ENCODE data around the gene RER1. TPM values are rescaled to one million over a fixed set of nuclear protein-coding genes. Genes with fewer than 3 reads are reported as not detected.

The RER1 gene
- total RNA-seq, 1 experiment from 2014 or later = 66.2 TPM

GRCh38 chr1:2375923-2376260 lies 15.7 kb upstream of the RER1 start:
- DNase-seq (ENCODE audit: low spot score) = no peak

DNA sequence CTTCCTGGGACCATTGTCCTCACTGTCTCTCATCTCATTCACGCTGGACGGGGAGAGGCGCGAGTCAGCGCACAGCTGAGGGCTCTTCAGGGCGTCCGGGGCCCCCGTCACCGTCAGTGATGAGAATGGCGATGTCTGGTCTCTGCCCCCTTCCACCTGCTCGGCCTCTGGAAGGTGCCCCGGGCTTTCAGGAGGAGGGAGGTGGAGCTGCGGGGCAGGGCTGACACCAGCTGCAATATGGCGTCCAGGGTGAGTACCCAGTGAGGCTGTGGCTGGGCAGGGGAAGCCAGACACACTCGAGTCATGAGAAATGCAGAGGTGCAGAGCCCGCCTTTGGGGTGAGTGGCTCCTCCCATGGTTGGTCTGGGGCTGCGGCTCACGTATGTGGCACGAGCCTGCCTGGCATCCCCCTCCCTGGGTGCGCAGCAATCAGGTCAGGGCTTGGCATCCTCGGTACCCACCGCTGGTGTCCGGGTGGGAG lies 15.3 kb upstream of the RER1 start:
- no peak for DNase-seq (ENCODE audit: low spot score)

DNA sequence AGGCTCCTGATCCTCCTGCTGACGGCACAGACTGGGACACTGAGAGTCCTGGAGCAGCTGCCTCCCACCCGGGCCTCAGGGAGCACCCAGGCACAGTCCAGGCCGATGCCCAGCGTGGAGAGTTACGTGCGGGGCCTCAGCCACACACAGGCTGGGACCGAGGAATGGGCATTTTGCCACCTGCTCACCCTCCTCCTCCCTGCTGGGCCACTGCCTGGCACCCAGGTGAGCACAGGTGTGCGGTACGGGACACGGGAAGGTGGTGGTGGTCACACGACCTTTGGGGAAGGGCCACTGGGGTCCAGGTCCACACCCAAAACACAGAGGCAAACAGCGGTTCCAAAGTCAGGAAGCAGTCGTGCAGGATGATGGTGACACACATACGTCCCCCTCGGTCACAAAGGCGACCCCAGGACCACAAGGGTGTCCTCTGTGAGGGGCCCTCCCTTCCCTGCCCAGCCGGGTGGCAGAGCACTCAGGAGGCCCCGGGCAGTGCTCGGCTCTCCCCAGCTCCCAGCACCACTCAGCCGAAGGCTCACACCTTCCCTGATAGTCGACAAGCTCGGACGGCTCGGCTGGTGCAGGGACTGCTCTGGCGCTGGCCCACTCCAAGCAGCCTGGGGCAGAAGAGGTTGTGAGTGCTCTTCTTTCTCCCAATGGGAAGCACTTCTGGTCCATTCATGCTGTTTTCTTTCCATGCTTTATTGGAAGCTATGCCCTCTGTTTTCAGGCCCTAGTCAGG lies 14.5 kb upstream of the RER1 start:
- no peak for DNase-seq (ENCODE audit: low spot score)

DNA sequence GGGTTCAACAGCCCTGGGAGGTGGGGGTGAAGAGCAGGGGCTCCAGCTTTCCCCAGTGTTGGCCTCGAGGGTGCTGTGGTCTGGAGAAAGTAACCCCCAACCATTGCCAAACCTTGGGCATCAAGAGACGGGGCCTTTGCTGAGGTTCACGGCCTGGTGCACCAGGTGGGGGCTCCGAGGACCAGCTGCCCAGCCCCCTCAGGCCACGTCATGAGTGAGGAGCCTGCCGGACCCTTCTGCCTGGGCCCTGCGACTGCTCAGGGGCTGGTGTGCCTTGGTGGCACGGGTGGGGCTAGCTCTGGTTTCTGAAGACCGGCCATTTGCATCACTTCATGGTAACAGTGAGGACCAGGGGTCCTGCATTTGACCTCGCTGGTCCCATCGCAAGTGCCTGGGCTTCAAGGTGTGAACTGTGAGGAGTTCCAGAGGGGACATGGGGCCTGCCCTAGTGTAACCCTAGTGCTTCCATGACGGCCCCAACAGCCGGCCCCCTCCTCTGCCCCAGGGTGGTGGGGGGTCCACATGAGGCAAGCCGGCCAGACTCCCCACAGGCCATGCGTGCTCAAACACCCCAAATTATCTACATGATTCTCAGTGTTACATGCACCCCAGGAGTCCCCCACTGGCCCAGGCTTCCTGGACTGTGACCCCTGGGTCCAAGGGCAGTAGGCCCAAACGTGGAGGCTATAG lies 13.7 kb upstream of the RER1 start:
- DNase-seq (ENCODE audit: low spot score) = no peak

GRCh38 chr1:2378441-2378851 lies 13.2 kb upstream of the RER1 start:
- DNase-seq (ENCODE audit: low spot score) = no peak

DNA sequence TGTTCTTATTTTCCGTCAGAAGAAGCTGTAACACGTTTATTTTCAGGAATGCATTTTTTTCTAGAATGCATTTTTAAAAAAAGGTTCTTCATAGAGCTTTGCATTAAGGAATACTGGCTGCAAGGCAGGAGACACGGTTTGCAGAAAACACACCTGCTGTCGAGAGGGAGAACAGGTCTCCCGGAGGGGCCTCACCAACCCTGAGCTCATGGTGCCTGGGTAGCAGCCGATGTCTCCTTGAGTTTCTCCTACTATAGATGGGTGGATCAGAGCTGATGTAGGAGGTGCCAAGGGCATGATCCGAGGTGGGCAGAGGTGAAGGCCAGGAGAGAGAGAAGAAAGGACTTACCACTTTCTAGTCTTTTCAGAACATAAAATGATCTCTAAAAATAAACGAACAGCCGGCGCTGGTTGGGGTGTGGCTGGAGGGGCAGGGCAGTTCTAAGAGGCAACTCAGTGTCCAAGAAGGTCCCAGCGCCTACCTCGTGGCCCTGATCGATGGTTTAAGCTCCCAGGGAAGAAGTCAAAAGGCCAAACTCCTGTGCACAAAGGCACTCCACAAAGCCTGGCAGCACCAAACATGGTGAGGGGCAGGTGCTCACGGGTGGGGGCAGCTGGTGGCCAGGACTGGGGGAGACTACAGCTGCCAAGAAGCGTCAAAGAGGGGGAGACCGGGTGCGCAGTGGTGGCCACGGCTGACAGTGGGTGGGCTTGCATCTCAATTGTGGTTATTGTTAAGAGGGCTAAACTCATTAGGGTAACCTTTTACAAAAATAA lies 12.5 kb upstream of the RER1 start:
- no peak for DNase-seq (ENCODE audit: low spot score)

- DNase-seq (ENCODE audit: low spot score) = no peak
These were observed 11.8 kb upstream of the RER1 start for GRCh38 chr1:2379733-2380404.

GRCh38 chr1:2380816-2381591 lies 10.6 kb upstream of the RER1 start:
- DNase-seq (ENCODE audit: low spot score) = no peak

DNA sequence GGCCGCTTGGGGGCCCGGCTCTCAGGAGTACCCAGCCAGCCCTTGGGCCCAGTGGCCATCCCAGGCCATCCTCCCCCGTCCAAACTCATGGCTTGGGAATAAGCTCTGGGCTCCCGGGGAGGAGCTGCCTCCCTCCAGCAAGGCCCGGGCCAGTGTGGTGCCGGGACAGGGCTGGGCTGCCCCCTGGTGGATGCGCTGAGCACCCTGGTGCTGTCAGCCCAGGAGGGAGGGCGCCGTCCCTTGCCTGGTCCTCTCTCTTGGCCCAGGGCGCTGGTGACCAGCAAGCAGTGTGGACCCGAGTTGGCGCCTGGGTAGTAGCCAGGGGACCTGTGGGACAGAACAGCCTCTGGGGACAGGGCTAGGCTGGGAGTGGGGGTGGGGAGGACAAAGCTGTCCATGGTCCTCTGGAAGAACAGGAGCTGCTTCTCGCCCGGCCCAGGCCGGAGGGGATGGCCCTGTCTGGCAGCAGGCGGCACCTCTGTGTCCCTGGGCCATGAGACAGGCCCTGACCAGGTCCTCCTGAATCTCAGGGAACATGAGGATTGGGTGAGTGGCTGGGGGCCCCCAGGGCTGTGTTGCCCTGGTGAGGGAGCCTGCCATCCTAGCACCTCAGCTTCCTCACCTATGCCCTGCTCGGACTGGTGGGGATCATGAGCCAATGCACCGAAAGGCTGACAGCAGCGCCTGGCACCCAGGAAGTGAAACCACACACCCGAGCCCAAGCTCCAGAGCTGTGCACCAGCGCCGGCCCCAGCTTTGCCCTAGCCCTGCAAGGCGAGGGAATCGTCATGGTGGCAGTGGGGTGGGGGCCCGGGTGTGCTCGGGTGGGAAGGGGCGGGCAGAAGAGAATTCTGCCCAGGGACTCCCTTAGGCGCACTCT lies 9.7 kb upstream of the RER1 start:
- peak; percentile 76 for DNase-seq (ENCODE audit: low spot score)

GRCh38 chr1:2382621-2383361 lies 8.8 kb upstream of the RER1 start:
- DNase-seq (ENCODE audit: low spot score) = peak; percentile 56

GRCh38 chr1:2383576-2383975 lies 8.1 kb upstream of the RER1 start:
- DNase-seq (ENCODE audit: low spot score) = no peak

DNA sequence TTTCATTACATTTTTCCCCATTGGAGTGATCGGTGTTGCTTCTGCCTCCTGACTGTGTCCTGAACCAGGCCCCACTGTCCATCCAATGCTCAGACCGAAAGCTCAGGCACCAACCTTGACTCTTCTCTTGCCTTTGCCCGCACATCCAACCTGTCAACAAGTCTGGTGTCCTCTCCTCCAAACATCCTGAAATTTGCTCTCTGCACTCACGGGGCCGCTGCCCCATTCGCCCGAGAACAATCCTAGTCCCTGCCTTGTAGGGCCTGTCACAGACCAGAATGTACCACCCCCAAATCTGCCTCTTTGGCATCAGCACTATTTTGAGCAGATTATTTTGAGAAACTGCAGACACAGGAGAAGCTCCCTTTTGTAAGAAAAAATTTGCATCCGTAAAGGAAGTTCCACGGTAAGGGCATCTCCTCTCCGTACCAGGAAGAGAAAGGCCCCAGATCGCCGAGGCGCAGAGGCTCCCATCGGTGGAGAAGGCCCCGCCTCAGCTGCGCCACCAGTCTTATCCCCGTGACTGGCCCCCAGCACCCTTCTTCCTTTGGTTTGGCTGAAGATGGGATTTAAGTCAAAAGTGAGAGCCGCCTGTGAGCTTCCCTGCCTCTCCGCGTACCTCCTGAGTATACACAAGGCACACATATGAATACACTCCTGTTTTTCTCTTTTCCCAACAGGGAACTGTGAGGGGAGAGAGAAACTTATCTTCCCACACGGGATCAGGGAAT lies 7.3 kb upstream of the RER1 start:
- DNase-seq (ENCODE audit: low spot score) = no peak

DNA sequence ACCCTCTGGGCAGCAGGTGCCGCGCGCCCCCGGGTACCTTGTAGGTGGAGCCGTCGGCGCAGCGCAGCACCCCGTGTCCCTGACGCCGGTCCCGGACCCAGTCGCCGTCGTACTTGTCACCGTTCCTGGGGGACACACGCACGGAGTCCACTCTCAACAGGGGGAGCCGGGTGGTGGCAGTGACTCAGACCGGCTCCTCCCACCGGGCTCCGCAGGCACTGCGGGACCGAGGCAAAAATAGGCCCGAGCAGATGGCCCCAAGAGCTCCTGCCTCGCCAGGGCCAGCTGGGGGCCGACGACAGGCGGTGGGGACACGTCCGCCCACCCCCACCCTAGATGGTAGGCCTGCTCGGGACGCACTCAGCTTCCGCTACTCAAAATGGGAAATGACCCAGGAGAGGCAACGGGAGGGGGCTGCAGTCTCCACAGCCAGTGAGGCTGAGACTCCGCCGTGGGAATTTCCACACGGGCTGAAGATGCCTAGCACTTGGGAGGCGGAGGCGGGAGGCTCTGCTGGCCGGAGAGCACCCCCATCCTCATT lies 6.6 kb upstream of the RER1 start:
- no peak for DNase-seq (ENCODE audit: low spot score)

GRCh38 chr1:2385606-2386280 lies 5.9 kb upstream of the RER1 start:
- DNase-seq (ENCODE audit: low spot score) = no peak

DNA sequence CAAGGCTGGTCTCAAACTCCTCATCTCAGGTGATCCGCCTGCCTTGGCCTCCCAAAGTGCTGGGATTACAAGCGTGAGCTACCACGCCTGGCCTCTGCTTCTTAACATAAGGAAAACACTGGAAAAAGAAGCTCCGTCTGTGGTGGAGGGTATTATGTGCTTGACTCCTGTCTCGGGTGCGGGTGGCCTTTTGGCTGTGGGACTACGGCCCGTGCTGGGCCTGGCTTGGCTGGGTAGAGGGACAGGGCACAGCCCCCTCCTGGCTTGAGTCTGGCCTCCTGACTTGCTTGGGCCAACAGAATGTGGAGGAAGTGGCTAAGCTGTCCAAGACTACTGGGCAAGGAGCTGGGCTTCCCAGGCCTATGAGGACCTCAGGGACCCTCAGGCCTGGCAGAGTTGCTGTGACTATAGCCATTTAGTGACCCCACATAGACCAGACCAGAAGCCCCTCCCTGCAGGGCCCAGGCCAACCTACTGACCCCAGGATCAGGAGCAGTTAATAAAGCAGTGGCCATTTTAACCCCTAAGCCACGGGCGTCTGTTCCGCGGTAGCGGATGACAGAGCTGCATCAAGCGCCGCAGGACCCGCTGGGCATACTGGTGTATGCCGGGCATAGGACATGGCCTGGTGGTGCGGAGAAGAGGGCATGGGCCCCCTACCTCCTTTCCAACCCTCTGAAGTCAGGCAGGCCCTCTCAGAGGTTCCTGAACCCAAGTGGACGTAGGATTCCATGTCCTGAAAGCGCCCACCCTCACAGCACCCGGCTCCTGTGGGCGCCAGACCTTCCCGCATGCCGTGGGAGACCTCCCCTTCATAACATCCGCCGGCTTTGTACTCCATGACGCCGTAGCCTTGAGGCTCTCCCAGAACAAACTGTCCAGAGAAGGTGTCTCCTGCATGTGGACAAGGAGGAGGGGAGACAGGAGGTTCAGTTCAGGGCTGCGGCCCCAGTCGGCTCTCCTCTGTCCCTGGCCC lies 4.7 kb upstream of the RER1 start:
- DNase-seq (ENCODE audit: low spot score) = no peak
